GM12891 (cell line): ENCODE results near the gene CYBRD1.

Experiments used
- POLR2A ChIP-seq: IDR thresholded peaks from 2 replicates; pipeline ENCODE4 v1.6.1; 2011; ENCODE audit warnings: low read depth, low read length, control low read depth
- POLR2AphosphoS5 ChIP-seq: IDR thresholded peaks from 2 replicates; pipeline ENCODE4 v1.6.1; 2011; ENCODE audit warnings: low read depth, low read length, control low read depth
- TAF1 ChIP-seq: IDR thresholded peaks from 2 replicates; pipeline ENCODE4 v1.6.1; 2011; ENCODE audit warnings: low read depth, low read length, control low read depth

DNA sequence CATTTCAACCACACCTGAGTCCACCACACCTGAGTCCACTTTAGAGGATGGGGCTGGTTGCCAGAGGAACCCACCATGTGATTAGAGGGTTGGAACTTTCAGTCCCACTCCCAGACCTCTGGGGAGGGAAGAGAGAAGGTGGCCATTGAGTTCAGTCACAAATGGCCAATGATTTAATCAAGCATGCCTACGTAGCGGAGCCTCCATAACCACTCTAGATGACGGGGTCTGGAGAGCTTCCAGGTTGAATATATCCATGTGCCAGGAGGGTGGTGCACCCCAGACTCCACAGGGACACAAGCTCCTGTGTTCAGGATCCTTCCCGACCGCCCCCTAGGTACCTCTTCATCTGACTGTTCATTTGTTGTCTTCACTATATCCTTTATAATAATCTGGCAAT is 53.3 kb downstream of the CYBRD1 start:
- TF ChIP-seq POLR2A = no peak
- TF ChIP-seq TAF1 = no peak
- TF ChIP-seq POLR2AphosphoS5 = no peak
